ENCODE data around the gene EFS.

The EFS gene, protein sequence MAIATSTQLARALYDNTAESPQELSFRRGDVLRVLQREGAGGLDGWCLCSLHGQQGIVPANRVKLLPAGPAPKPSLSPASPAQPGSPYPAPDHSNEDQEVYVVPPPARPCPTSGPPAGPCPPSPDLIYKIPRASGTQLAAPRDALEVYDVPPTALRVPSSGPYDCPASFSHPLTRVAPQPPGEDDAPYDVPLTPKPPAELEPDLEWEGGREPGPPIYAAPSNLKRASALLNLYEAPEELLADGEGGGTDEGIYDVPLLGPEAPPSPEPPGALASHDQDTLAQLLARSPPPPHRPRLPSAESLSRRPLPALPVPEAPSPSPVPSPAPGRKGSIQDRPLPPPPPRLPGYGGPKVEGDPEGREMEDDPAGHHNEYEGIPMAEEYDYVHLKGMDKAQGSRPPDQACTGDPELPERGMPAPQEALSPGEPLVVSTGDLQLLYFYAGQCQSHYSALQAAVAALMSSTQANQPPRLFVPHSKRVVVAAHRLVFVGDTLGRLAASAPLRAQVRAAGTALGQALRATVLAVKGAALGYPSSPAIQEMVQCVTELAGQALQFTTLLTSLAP

DNA sequence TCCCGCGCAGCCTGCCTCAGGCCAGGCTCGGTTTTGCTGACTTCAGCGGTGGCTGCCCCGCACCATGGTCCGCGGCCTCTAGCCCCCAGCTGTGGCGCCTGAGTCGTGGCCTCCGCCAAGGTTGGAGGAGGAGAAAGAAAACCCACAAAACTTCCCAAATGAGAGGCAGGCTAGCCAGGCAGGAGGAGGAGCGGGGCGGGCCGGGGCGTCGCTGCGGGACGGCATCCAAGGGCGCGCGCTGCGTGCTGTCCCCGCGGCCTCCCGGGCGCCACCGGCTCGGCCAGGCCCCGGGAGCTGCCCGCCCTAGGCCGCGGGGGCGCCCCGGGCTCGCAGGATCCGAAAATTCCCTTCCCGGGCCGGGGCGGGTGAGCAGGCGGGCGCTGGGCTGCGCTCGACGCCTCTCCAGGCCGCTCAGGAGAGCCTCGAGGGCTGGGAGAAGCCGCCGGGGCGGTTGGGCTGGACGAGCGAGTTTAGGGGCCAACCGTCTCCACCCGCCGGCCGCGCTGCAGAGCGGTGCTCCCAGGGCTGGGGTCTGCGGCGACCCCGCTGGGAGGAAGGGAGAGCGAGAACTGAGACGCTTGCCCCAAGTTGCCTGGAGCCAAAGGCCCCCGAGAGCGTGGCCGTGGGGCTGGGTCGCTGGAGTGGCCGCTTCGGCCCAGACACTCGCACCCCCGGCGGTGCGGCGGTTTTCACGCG lies at the start of gene EFS:
Gene EFS, minus strand, starts transcription at position 137 of the 696 bp plus-strand sequence. CDS start 147 bp downstream, outside the sequence.
- no peak within 1 kb of the TSS for H3K27ac Mint-ChIP-seq
- no peaks in the 10 kb centered on the region for H3K4me1 Mint-ChIP-seq (ENCODE audit: low read depth)
- DNase-seq (ENCODE audit: low spot score) = no peak
- no peaks in the 10 kb centered on the region for H3K9me3 Mint-ChIP-seq
- H3K4me3 Mint-ChIP-seq = no peak within 1 kb of the TSS
- peaks cover 46% of the 10 kb centered on the region for H3K27me3 Mint-ChIP-seq (ENCODE audit: low read depth)
- H3K36me3 Mint-ChIP-seq (ENCODE audit: low read depth) = no peaks in the 10 kb centered on the region

GRCh38 chr14:23414254-23414653 lies 49.3 kb upstream of the EFS start:
- no peaks in the 10 kb centered on the region for H3K36me3 Mint-ChIP-seq (ENCODE audit: low read depth)
- H3K9me3 Mint-ChIP-seq = no peaks in the 10 kb centered on the region
- H3K4me1 Mint-ChIP-seq (ENCODE audit: low read depth) = no peaks in the 10 kb centered on the region
- H3K4me3 Mint-ChIP-seq = no peak overlapping the region
- DNase-seq (ENCODE audit: low spot score) = no peak
- H3K27ac Mint-ChIP-seq = no peak overlapping the region
- H3K27me3 Mint-ChIP-seq (ENCODE audit: low read depth) = no peaks in the 10 kb centered on the region

DNA sequence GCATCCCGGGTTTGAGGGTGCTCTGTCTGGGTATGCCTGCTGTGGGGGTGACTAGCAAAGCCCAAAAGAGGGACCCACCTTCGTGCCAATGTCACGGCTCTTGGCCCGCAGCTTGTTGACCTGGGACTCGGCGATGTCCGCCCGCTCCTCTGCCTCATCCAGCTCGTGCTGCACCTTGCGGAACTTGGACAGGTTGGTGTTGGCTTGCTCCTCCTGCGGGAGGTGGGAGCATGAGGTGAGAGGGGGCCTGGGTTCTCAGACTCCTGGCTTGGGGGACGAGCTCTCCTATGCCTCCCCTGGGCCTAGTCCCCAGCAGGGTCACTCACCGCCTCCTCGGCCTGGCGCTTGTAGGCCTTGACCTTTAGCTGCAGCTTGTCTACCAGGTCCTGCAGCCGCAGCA lies 48.7 kb upstream of the EFS start:
- no peak for DNase-seq (ENCODE audit: low spot score)
- no peaks in the 10 kb centered on the region for H3K27me3 Mint-ChIP-seq (ENCODE audit: low read depth)
- no peaks in the 10 kb centered on the region for H3K36me3 Mint-ChIP-seq (ENCODE audit: low read depth)
- no peaks in the 10 kb centered on the region for H3K9me3 Mint-ChIP-seq
- no peaks in the 10 kb centered on the region for H3K4me1 Mint-ChIP-seq (ENCODE audit: low read depth)
- no peak overlapping the region for H3K4me3 Mint-ChIP-seq
- H3K27ac Mint-ChIP-seq = no peak overlapping the region

DNA sequence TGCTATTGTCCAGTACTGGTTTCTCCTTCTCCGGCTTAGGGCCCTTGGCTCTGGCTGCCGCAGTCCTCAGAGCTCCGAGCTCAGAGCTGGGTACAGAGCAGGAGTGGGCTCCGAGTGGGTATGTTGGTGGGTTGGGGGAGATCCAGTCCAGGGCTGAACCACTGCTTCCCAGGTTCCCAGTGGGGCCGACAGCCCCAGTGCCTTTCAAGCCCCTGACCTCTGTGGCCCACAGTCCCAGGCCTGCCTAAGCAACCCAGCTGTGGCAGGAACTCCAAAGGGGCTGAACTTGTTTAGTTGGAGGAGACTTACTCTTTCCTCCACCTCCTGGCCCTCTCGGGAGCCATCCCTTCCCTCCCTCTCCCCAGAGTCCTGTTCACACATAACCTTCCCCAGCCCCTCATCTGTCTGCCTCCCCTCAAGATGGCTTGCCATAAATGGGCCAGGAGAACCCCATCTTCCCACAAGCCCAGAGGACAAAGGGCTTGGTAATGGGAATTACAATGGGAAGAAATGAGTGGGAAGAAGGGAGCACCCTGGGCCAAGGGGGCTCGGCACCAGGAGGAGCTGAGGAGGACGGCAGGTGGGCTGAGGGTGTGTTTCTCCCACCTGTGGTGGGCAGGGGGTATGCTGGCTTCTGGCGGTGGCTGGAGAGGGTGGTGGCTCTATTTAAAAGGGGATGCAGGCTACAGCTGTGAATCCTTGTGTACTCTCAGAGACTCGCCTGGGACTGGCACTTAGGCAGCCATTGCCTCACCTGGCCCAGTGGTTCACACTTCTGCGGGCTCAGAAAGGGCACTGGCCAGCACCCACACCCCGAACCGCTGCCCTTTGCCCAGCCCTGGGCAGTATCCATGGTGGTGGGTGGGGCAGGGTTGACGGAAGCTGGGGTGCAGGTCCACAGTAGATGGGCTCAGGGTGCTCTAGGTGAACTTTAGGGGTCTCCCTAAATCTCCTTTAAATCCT lies 46.9 kb upstream of the EFS start:
- H3K27me3 Mint-ChIP-seq (ENCODE audit: low read depth) = no peaks in the 10 kb centered on the region

DNA sequence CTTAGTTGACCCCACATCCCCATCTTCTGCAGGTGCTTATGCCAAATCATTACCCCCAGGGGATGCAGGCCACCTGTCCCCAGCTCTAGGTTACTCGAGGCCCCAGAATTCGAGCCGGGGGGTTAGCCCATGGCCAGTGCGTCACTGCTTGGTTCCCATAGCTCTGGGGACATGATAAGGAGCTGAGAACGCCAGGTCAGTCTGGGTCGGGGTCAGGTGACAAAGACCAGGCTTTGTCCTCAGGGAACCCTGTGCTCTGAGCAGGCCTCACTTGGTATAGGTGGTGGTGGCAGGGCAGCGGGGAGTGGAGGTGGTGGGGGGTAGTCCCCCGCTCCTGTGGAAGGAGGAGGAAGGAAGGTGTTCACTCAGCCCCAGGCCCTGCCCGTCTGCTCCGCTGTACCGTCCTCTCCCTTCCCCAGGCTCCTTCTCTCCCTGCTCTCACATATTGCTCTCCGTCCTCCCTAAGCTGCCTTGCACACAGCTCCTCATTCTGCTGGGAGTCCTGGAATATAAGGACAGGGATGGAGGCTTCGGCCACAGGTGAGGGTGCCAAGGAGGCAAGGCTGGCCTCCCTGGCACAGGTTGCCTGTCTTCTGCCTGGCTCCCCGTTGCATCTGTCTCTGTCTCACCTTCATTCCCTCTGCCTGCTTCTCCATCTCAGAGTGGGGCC lies 45.1 kb upstream of the EFS start:
- no peak for DNase-seq (ENCODE audit: low spot score)
- Mint-ChIP-seq H3K27me3 (ENCODE audit: low read depth) (no peaks in the 10 kb centered on the region), H3K36me3 (ENCODE audit: low read depth) (no peaks in the 10 kb centered on the region), H3K27ac (no peak overlapping the region), H3K4me3 (no peak overlapping the region), H3K4me1 (ENCODE audit: low read depth) (no peaks in the 10 kb centered on the region), H3K9me3 (no peaks in the 10 kb centered on the region)

More for the DNA sequence above, 46.9 kb upstream of the EFS start:
- no peaks in the 10 kb centered on the region for H3K36me3 Mint-ChIP-seq (ENCODE audit: low read depth)
- no peaks in the 10 kb centered on the region for H3K9me3 Mint-ChIP-seq
- no peak overlapping the region for H3K27ac Mint-ChIP-seq
- H3K4me1 Mint-ChIP-seq (ENCODE audit: low read depth) = no peaks in the 10 kb centered on the region
- DNase-seq (ENCODE audit: low spot score) = no peak
- no peak overlapping the region for H3K4me3 Mint-ChIP-seq

DNA sequence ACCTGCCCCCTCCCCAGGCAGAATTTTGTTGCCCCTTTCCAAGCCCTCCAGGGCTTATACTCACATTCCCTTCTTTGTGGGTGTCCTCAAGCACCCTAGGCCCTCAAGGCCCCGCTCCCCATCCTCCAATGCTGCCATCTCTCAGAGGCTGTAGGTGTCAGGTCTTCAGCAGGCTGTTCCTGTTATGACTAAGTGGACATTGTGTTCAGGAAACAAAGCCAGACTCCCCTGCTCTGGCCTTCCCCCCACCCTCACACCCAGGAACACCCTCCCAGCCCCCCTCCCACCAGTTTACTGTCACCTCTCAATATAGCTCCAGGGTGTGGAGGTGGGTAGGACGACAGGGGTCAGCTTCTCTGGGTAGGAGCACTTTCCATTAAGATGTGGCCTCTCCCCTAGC lies 44.5 kb upstream of the EFS start:
- H3K9me3 Mint-ChIP-seq = no peaks in the 10 kb centered on the region
- H3K4me1 Mint-ChIP-seq (ENCODE audit: low read depth) = no peaks in the 10 kb centered on the region
- H3K4me3 Mint-ChIP-seq = no peak overlapping the region
- DNase-seq (ENCODE audit: low spot score) = no peak
- H3K36me3 Mint-ChIP-seq (ENCODE audit: low read depth) = no peaks in the 10 kb centered on the region
- H3K27ac Mint-ChIP-seq = no peak overlapping the region
- no peaks in the 10 kb centered on the region for H3K27me3 Mint-ChIP-seq (ENCODE audit: low read depth)

- Mint-ChIP-seq H3K36me3 (ENCODE audit: low read depth) (no peaks in the 10 kb centered on the region), H3K9me3 (no peaks in the 10 kb centered on the region), H3K27ac (no peak overlapping the region), H3K4me1 (ENCODE audit: low read depth) (no peaks in the 10 kb centered on the region), H3K27me3 (ENCODE audit: low read depth) (no peaks in the 10 kb centered on the region), H3K4me3 (no peak overlapping the region)
- no peak for DNase-seq (ENCODE audit: low spot score)
These were observed 43.3 kb upstream of the EFS start for GRCh38 chr14:23408307-23408630.

- H3K4me1 Mint-ChIP-seq (ENCODE audit: low read depth) = no peaks in the 10 kb centered on the region
- no peaks in the 10 kb centered on the region for H3K36me3 Mint-ChIP-seq (ENCODE audit: low read depth)
- no peaks in the 10 kb centered on the region for H3K27me3 Mint-ChIP-seq (ENCODE audit: low read depth)
- H3K27ac Mint-ChIP-seq = no peak within 1 kb of the TSS
- H3K9me3 Mint-ChIP-seq = no peaks in the 10 kb centered on the region
- DNase-seq (ENCODE audit: low spot score) = no peak
- no peak within 1 kb of the TSS for H3K4me3 Mint-ChIP-seq
These were observed 42.7 kb upstream of the EFS start, which contains the start of gene MYH6 for GRCh38 chr14:23407516-23408306. TSS of gene MYH6 (minus strand) at chr14:23408273. CDS start at chr14:23407223, 1,050 bp downstream.

DNA sequence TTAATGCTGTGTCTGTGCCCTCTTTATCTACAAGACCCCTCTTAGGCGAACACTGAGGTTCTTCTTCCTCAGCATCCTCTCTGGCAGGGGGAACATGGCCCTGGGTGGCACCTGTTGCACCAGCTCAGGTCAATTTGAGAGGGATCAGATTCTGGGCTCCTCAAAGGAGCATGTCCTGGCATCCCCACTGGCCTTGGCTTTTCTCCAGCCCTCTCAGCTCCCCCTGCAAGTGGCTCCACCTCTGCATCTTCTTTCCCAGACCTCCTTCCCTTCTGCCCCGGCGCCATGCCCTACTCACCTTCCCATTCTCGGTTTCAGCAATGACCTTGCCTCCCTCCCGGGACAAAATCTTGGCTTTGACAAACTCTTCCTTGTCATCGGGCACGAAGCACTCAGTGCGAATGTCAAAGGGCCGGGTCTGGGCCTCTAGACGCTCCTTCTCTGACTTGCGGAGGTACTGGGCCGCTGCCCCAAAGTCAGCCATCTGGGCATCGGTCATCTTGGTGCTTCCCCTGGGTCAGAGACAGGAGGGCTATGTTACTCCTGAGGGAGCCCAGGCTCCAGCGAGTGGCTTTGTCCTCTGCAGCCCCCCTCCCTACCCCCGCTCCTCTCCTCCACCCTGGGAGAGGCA lies 41.9 kb upstream of the EFS start:
- DNase-seq (ENCODE audit: low spot score) = no peak
- H3K36me3 Mint-ChIP-seq (ENCODE audit: low read depth) = no peaks in the 10 kb centered on the region
- H3K27me3 Mint-ChIP-seq (ENCODE audit: low read depth) = no peaks in the 10 kb centered on the region
- no peaks in the 10 kb centered on the region for H3K9me3 Mint-ChIP-seq
- H3K4me1 Mint-ChIP-seq (ENCODE audit: low read depth) = no peaks in the 10 kb centered on the region
- no peak overlapping the region for H3K4me3 Mint-ChIP-seq
- H3K27ac Mint-ChIP-seq = no peak overlapping the region

- Mint-ChIP-seq H3K4me3 (no peak overlapping the region), H3K4me1 (ENCODE audit: low read depth) (no peaks in the 10 kb centered on the region), H3K9me3 (no peaks in the 10 kb centered on the region), H3K27me3 (ENCODE audit: low read depth) (no peaks in the 10 kb centered on the region), H3K36me3 (ENCODE audit: low read depth) (no peaks in the 10 kb centered on the region), H3K27ac (no peak overlapping the region)
- no peak for DNase-seq (ENCODE audit: low spot score)
These were observed 41.3 kb upstream of the EFS start for GRCh38 chr14:23406244-23406643.

DNA sequence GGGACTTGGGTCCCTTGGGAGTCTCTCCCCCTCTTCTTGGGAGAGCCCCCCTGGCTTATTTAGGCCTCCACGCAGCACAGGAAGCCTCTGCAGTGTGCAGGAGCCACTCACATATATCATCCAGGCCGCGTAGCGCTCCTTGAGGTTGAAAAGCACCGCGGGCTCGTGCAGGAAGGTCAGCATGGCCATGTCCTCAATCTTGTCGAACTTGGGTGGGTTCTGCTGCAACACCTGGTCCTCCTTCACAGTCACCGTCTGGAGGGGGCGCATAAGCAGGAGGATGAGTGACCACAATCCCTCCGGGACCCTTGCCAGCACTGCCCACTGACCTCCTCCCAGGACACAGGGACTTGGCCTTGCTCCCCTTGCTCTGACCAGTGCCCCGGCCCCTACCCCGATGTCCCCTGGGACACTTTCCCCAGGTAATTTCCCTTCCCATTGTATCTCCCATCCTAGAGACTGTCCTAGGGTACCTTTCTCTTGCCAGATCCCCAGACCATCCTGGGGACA lies 40.6 kb upstream of the EFS start:
- no peaks in the 10 kb centered on the region for H3K9me3 Mint-ChIP-seq
- DNase-seq (ENCODE audit: low spot score) = no peak
- H3K36me3 Mint-ChIP-seq (ENCODE audit: low read depth) = no peaks in the 10 kb centered on the region
- no peaks in the 10 kb centered on the region for H3K4me1 Mint-ChIP-seq (ENCODE audit: low read depth)
- H3K4me3 Mint-ChIP-seq = no peak overlapping the region
- no peak overlapping the region for H3K27ac Mint-ChIP-seq
- H3K27me3 Mint-ChIP-seq (ENCODE audit: low read depth) = no peaks in the 10 kb centered on the region

DNA sequence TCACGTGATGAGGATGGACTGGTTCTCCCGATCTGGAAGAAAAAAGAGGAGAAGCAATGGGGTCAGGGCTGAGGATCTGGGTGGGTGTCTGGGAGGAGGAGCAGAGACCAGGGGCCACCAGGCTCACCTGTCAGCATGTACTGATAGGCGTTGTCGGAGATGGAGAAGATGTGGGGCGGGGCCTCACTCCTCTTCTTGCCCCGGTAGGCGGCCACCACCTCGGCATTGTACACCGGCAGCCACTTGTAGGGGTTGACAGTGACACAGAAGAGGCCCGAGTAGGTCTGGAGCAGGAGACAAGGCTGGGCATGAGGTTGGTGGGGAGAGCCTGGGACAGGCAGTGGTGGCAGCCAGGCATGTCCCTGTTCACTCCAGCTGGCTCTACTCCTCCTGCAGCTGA lies 40.1 kb upstream of the EFS start:
- Mint-ChIP-seq H3K9me3 (no peaks in the 10 kb centered on the region), H3K4me3 (no peak overlapping the region), H3K27me3 (ENCODE audit: low read depth) (no peaks in the 10 kb centered on the region), H3K27ac (no peak overlapping the region), H3K4me1 (ENCODE audit: low read depth) (no peaks in the 10 kb centered on the region), H3K36me3 (ENCODE audit: low read depth) (no peaks in the 10 kb centered on the region)
- DNase-seq (ENCODE audit: low spot score) = no peak
